Neural cell (in vitro differentiated cells): Measurements from ENCODE around the gene CABLES2. TPM values are rescaled to one million over a fixed set of nuclear protein-coding genes. Genes with fewer than 3 reads are reported as not detected.

Source experiments
- H2AFZ ChIP-seq: fragments of 200-600, 300-800 bp; sonication (generic), shearing (Covaris generic); 2 replicates; pipeline ENCODE4 v1.6.0; 2014; ENCODE audit warnings: low read depth, mild to moderate bottlenecking, antibody characterized with exemption, low read length, moderate library complexity
- H3F3A ChIP-seq: fragments of 200-600 bp; shearing (Covaris generic); 2 replicates; pipeline ENCODE4 v1.6.1; 2016; ENCODE audit warnings: mild to moderate bottlenecking, moderate library complexity, mixed read lengths, antibody characterized with exemption, low read length; ENCODE audit not compliant: insufficient read depth, poor library complexity, severe bottlenecking
- H3K27ac ChIP-seq: fragments of 200-600, 300-800 bp; sonication (generic), shearing (Covaris generic); 2 replicates; pipeline ENCODE4 v1.5.1; 2014; ENCODE audit warnings: mild to moderate bottlenecking, low read length, moderate library complexity
- H3K27me3 ChIP-seq: fragments of 300-800, 200-600 bp; sonication (generic), shearing (Covaris generic); 2 replicates; pipeline ENCODE4 v1.6.0; 2014; ENCODE audit warnings: mild to moderate bottlenecking, low read depth, low read length, moderate library complexity; ENCODE audit not compliant: insufficient read depth
- H3K36me3 ChIP-seq: fragments of 300-800, 200-600 bp; sonication (generic), shearing (Covaris generic); 2 replicates; pipeline ENCODE4 v1.5.1; 2014; ENCODE audit warnings: mild to moderate bottlenecking, antibody characterized with exemption, low read length, moderate library complexity; ENCODE audit not compliant: insufficient read depth
- H3K4me2 ChIP-seq: fragments of 300-800, 200-600 bp; sonication (generic), shearing (Covaris generic); 2 replicates; pipeline ENCODE4 v1.6.0; 2014; ENCODE audit warnings: mild to moderate bottlenecking, low read length
- H3K4me3 ChIP-seq: fragments of 300-800, 200-600 bp; sonication (generic), shearing (Covaris generic); 2 replicates; pipeline ENCODE4 v1.5.1; 2014; ENCODE audit warnings: mild to moderate bottlenecking, low read length, moderate library complexity
- H3K79me2 ChIP-seq: fragments of 200-600 bp; shearing (Covaris generic); replicated peaks from 2 replicates; pipeline ENCODE4 v1.6.0; 2014; ENCODE audit warnings: mild to moderate bottlenecking, low read length, moderate library complexity; ENCODE audit not compliant: insufficient read depth
- H3K9ac ChIP-seq: fragments of 300-800, 200-600 bp; sonication (generic), shearing (Covaris generic); 2 replicates; pipeline ENCODE4 v1.6.1; 2016; ENCODE audit warnings: mild to moderate bottlenecking, low read length, mixed read lengths
- H3K9me2 ChIP-seq: fragments of 200-600 bp; shearing (Covaris generic); 2 replicates; pipeline ENCODE4 v1.6.1; 2016; ENCODE audit warnings: mild to moderate bottlenecking, low read length, mixed read lengths; ENCODE audit not compliant: insufficient read depth
- H3K9me3 ChIP-seq: fragments of 200-600, 300-800 bp; sonication (generic), shearing (Covaris generic); 2 replicates; pipeline ENCODE4 v1.6.1; 2016; ENCODE audit warnings: mild to moderate bottlenecking, mixed run types, low read length, moderate library complexity, mixed read lengths
- H4K20me1 ChIP-seq: fragments of 200-600 bp; shearing (Covaris generic); 2 replicates; pipeline ENCODE4 v1.6.1; 2016; ENCODE audit warnings: mild to moderate bottlenecking, mixed run types; ENCODE audit not compliant: insufficient read depth
- CTCF ChIP-seq: fragments of 450-650 bp; IDR thresholded peaks from 2 replicates; pipeline ENCODE4 v1.5.1; 2014; ENCODE audit warnings: antibody characterized with exemption, mild to moderate bottlenecking, moderate library complexity; ENCODE audit not compliant: poor library complexity, severe bottlenecking
- EP300 ChIP-seq: fragments of 450-650 bp; conservative IDR thresholded peaks from 2 replicates; pipeline ENCODE4 v1.6.1; 2014; ENCODE audit warnings: antibody characterized with exemption, mild to moderate bottlenecking, moderate library complexity; ENCODE audit not compliant: poor library complexity, severe bottlenecking
- EZH2 ChIP-seq: fragments of 200-600, 300-800 bp; shearing (Covaris generic), sonication (generic); IDR thresholded peaks from 2 replicates; pipeline ENCODE4 v1.6.1; 2014; ENCODE audit warnings: antibody characterized with exemption, low read length, borderline replicate concordance, mild to moderate bottlenecking; ENCODE audit not compliant: insufficient read depth, poor library complexity, severe bottlenecking
- MXI1 ChIP-seq: fragments of 450-650 bp; conservative IDR thresholded peaks from 2 replicates; pipeline ENCODE4 v1.6.1; 2014; ENCODE audit warnings: antibody characterized with exemption, mild to moderate bottlenecking; ENCODE audit not compliant: poor library complexity, severe bottlenecking
- POLR2AphosphoS5 ChIP-seq: IDR thresholded peaks from 2 replicates; pipeline ENCODE4 v1.6.1; 2012
- RAD21 ChIP-seq: fragments of 450-650 bp; conservative IDR thresholded peaks from 2 replicates; pipeline ENCODE4 v1.6.1; 2014; ENCODE audit warnings: antibody characterized with exemption, mild to moderate bottlenecking, moderate library complexity
- REST ChIP-seq: IDR thresholded peaks from 2 replicates; pipeline ENCODE4 v1.6.1; 2012; ENCODE audit warnings: borderline replicate concordance
- SMC3 ChIP-seq: fragments of 450-650 bp; conservative IDR thresholded peaks from 2 replicates; pipeline ENCODE4 v1.6.1; 2014; ENCODE audit warnings: antibody characterized with exemption, mild to moderate bottlenecking, moderate library complexity; ENCODE audit not compliant: poor library complexity
- TAF1 ChIP-seq: IDR thresholded peaks from 2 replicates; pipeline ENCODE4 v1.6.1; 2012; ENCODE audit warnings: low read depth
- polyA plus RNA-seq: library from polyadenylated mRNA; depleted of rRNA; stranded (reverse); fragments of >200 nt; gene quantifications from 2 replicates; pipeline ENCODE4 v1.2.3, GENCODE V29; 2014

Gene CABLES2
- polyA plus RNA-seq, 1 donor from 2014 or later: 8.3 TPM

GRCh38 chr20:62405981-62406513 lies 1.0 kb downstream of the CABLES2 start:
- H3F3A ChIP-seq: no peaks in the 10 kb centered on the region

GRCh38 chr20:62405108-62405980 lies 1.7 kb downstream of the CABLES2 start:
- Histone ChIP-seq H3K36me3 (no peaks in the 10 kb centered on the region), H3K79me2 (peaks cover 9% of the 10 kb centered on the region), H2AFZ (no peak overlapping the region), H3F3A (no peaks in the 10 kb centered on the region), H3K4me2 (peak overlapping the region; percentile 73), H3K9me3 (no peaks in the 10 kb centered on the region), H3K27me3 (no peaks in the 10 kb centered on the region), H4K20me1 (no peaks in the 10 kb centered on the region), H3K4me3 (peak overlapping the region; percentile 93), H3K9ac (peak overlapping the region; percentile 83), H3K9me2 (no peaks in the 10 kb centered on the region), H3K27ac (no peak overlapping the region)
- no peak for TF ChIP-seq TAF1
- TF ChIP-seq CTCF: peak; percentile 40

More at GRCh38 chr20:62405981-62406513, 1.0 kb downstream of the CABLES2 start:
- Histone ChIP-seq H3K9ac (peak overlapping the region; percentile 83), H3K27ac (no peak overlapping the region), H3K36me3 (no peaks in the 10 kb centered on the region), H3K79me2 (peaks cover 9% of the 10 kb centered on the region), H2AFZ (no peak overlapping the region), H4K20me1 (no peaks in the 10 kb centered on the region), H3K4me3 (peak overlapping the region; percentile 93), H3K4me2 (peak overlapping the region; percentile 73), H3K9me2 (no peaks in the 10 kb centered on the region), H3K27me3 (no peaks in the 10 kb centered on the region), H3K9me3 (no peaks in the 10 kb centered on the region)
- no peak for TF ChIP-seq RAD21
- no peak for TF ChIP-seq EZH2

GRCh38 chr20:62404761-62405107 lies 2.4 kb downstream of the CABLES2 start:
- Histone ChIP-seq H3K27ac (no peak overlapping the region), H3F3A (no peaks in the 10 kb centered on the region), H4K20me1 (no peaks in the 10 kb centered on the region), H3K9me3 (no peaks in the 10 kb centered on the region), H3K4me2 (no peak overlapping the region), H3K36me3 (no peaks in the 10 kb centered on the region), H3K4me3 (peak overlapping the region; percentile 93), H3K79me2 (peaks cover 9% of the 10 kb centered on the region), H3K9ac (no peak overlapping the region), H2AFZ (no peak overlapping the region), H3K9me2 (no peaks in the 10 kb centered on the region), H3K27me3 (no peaks in the 10 kb centered on the region)
- no peak for TF ChIP-seq POLR2AphosphoS5
- TF ChIP-seq MXI1: no peak
- no peak for TF ChIP-seq REST
- TF ChIP-seq TAF1: no peak
- no peak for TF ChIP-seq RAD21
- TF ChIP-seq EZH2: no peak
- TF ChIP-seq SMC3: no peak
- TF ChIP-seq CTCF: no peak
- no peak for TF ChIP-seq EP300
